Kidney epithelial cell (primary cell): ENCODE data around the gene NID2. TPM values are rescaled to one million over a fixed set of nuclear protein-coding genes. Genes with fewer than 3 reads are reported as not detected.

Experiments
- DNase-seq: peaks from one replicate; pipeline ENCODE4 v3.0.0-alpha.2; 2010; ENCODE audit warnings: low read depth
- H3K27me3 ChIP-seq: 2 replicates; pipeline ENCODE4 v1.6.0; 2011; ENCODE audit warnings: low read length; ENCODE audit not compliant: control insufficient read depth, insufficient read depth
- H3K36me3 ChIP-seq: 2 replicates; pipeline ENCODE4 v1.5.1; 2011; ENCODE audit warnings: low read length; ENCODE audit not compliant: control insufficient read depth, insufficient read depth
- H3K4me3 ChIP-seq: 2 replicates; pipeline ENCODE4 v1.5.1; 2011; ENCODE audit warnings: low read depth, mild to moderate bottlenecking, control low read depth, low read length
- total RNA-seq: library from RNA; depleted of rRNA; stranded (reverse); fragments of >200 nt; gene quantifications from 2 replicates; pipeline ENCODE4 v1.2.3, GENCODE V29; 2015
- TF ChIP-seq, protein P1 (sequence below): IDR thresholded peaks from 2 replicates; pipeline ENCODE4 v1.5.1; 2011; ENCODE audit warnings: mild to moderate bottlenecking, moderate library complexity, low read length, control low read depth, inconsistent platforms; ENCODE audit not compliant: insufficient read depth, poor library complexity, severe bottlenecking

NID2 gene
- total RNA-seq, 1 donor from 2014 or later = 5.4 TPM

DNA sequence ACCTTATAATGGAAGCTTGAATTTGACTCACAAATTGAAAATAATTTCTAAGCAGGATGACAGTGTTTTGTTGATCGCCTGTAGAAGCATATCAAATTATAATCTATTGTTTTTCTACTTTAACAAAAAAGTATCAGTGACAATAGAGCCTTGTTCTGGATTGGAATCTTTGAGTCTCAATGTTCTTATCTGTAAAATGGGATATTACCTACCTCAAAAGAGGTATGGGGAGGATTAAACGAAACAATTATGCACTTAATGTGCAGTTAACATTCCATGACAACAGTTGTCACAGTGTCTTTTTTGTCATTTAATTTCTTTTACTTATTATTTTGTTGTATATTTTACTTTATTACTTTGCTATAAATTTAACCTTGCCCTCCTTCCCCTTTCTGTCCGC is 78.4 kb downstream of the NID2 start:
- Histone ChIP-seq H3K4me3 (peak overlapping the region; percentile 90), H3K27me3 (no peaks in the 10 kb centered on the region), H3K36me3 (no peaks in the 10 kb centered on the region)
- TF ChIP-seq, protein P1, sequence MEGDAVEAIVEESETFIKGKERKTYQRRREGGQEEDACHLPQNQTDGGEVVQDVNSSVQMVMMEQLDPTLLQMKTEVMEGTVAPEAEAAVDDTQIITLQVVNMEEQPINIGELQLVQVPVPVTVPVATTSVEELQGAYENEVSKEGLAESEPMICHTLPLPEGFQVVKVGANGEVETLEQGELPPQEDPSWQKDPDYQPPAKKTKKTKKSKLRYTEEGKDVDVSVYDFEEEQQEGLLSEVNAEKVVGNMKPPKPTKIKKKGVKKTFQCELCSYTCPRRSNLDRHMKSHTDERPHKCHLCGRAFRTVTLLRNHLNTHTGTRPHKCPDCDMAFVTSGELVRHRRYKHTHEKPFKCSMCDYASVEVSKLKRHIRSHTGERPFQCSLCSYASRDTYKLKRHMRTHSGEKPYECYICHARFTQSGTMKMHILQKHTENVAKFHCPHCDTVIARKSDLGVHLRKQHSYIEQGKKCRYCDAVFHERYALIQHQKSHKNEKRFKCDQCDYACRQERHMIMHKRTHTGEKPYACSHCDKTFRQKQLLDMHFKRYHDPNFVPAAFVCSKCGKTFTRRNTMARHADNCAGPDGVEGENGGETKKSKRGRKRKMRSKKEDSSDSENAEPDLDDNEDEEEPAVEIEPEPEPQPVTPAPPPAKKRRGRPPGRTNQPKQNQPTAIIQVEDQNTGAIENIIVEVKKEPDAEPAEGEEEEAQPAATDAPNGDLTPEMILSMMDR = no peak
- DNase-seq = no peak

DNA sequence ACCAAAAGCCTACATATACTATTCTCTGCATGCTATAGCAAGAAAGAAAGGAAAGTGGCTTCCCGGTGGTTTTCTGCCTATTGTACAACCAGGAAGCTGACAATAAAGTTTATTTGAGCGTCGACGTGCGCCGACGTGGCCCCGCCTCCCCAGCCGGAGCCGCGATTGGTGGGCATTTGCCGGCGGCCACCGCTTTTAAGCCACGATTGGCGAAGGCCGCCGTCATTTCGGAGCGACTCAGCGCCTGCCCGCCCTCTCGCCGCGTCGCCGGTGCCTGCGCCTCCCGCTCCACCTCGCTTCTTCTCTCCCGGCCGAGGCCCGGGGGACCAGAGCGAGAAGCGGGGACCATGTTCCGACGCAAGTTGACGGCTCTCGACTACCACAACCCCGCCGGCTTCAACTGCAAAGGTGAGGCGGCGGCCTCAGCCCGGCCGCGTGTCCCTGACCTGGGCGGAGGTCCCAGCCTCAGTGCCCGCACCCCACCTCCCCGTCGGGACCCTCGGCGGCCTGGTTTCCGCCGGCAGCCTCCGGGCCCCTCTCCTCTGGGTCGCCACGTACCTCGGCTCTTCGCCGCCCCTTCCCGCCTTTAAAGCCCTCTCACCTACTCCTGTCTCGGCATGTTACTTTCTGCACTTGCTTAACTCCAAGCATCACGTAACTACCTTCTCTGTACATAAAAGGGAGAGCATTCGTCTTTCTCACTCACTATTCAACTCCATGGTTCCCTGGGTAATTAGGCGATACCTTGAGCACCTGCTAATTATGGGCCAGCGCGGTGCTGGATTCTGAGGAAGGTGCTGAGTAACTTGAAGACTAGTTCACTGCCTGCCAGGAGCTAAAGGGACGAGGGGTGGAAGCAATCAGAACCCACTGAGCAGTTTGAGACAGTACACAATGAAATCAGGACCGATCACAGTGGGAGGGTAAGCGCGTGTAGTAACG is 79.3 kb downstream of the NID2 start, which contains the start of gene RTRAF:
TSS of gene RTRAF (plus strand) at position 254 of the 942 bp plus-strand sequence. CDS start at position 348, 94 bp downstream.
- TF ChIP-seq, protein P1 = no peak
- no peaks in the 10 kb centered on the region for H3K36me3 ChIP-seq
- peak; percentile 72 for DNase-seq
- H3K27me3 ChIP-seq = no peaks in the 10 kb centered on the region
- peak within 1 kb of the TSS; percentile 90 for H3K4me3 ChIP-seq

DNA sequence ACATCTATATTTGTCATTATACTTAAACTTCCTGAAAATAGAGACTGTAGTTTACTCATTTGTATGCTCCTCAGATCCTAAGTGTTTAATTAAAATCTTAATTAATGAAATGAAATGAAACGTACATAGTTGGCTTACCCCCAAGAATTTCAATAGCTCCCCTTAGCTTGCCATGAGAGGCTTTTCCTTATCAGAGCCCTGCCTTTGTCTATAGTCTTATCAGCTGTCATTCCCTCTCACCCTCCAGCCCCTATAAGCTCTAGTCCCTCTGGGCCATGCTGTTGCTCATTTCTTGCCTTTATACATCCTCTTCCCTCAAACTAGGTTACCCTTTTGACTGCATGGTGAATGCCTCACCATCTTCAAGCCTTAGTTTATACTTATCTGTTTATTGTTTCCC is 80.6 kb downstream of the NID2 start:
- no peaks in the 10 kb centered on the region for H3K27me3 ChIP-seq
- TF ChIP-seq, protein P1 = no peak
- no peaks in the 10 kb centered on the region for H3K36me3 ChIP-seq
- DNase-seq = no peak
- no peak overlapping the region for H3K4me3 ChIP-seq

DNA sequence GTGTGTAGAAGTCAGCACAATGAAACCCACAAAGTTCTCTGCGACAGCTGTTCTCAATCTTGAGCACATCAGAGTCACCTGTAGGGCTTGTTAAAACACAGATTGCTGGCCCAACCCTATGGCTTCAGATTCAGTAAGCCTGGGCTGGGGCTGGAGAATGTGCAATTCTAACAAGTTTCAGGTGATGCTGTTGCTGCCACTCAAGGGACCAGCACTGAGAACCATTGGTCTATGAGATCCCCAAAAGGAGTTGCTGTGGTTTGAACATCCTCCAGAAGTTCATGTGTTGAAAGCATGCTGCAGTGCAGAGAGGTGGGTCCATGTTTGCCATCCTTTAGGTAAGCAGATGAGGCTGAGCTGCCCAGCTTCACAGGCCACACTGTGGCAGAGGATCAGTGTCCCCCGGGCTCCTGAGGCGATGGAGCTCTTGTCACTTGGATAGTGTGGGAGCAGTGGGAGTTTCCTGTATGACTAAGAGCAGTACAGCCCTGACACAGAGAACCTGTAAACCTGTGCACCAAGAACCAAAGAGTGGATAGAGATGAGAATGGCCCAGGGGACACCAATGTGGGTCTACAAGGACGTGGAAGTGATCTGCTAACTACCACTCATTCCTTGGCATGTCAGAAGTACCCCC is 87.5 kb downstream of the NID2 start:
- Histone ChIP-seq H3K4me3 (no peak overlapping the region), H3K27me3 (no peaks in the 10 kb centered on the region), H3K36me3 (no peaks in the 10 kb centered on the region)
- TF ChIP-seq, protein P1 = no peak
- DNase-seq = no peak

DNA sequence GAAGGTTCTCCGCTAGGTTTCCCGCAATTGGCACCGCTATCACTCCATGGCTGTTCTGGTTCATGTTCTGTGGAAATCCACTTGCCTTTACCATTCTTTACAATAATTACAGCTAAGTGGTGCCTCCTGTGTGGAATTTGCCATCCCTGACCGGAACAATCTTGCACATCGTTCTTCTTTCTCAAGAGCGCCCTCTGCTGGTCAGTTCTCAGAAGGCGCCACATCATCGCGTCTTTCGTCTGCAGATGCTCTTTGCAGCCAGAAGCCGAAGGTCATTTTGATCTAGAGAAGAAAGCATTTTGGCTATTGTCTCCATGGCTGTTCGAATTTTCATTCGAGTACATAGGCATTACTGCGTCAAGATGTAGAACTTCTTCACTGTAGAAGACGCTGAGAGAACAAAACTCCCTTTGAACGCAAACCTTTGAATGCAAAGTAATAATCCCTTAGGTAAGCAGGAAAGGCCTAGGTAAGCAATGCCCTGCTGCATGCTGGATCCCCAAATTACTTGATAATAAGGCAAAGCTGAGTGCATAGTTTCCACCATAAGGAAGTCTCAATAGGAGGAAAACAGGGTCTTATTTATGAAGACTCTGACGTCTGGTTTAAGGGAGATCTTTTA is 89.7 kb downstream of the NID2 start:
- TF ChIP-seq, protein P1 = peak; percentile 85
- no peaks in the 10 kb centered on the region for H3K27me3 ChIP-seq
- DNase-seq = peak; percentile 44
- H3K4me3 ChIP-seq = no peak overlapping the region
- H3K36me3 ChIP-seq = no peaks in the 10 kb centered on the region
